GM18507 (cell line): ENCODE data around the gene KCNJ4.

ENCODE experiments used
- DNase-seq: peaks from one replicate; pipeline ENCODE4 v3.0.0; 2011; ENCODE audit warnings: low read depth; ENCODE audit not compliant: insufficient read length; ENCODE audit errors: extremely low spot score
- FAIRE-seq: peaks from 2 replicates; lab custom pipeline; 2011; peaks lifted over from hg19 to GRCh38; lab: Jason Lieb, UNC

The KCNJ4 gene

GRCh38 chr22:38454353-38455075 lies 485 bp downstream of the KCNJ4 start:
- FAIRE-seq (no peak), DNase-seq (no peak)

- DNase-seq (no peak), FAIRE-seq (no peak)
Measured at GRCh38 chr22:38453996-38454352, 1.0 kb downstream of the KCNJ4 start.

- DNase-seq (no peak), FAIRE-seq (no peak)
Measured at GRCh38 chr22:38453066-38453672, 1.8 kb downstream of the KCNJ4 start.

- FAIRE-seq (no peak), DNase-seq (no peak)
Measured at GRCh38 chr22:38452373-38453065, 2.5 kb downstream of the KCNJ4 start.

GRCh38 chr22:38451864-38452263 lies 3.1 kb downstream of the KCNJ4 start:
- FAIRE-seq, result no peak
- no peak for DNase-seq

- no peak for FAIRE-seq
- DNase-seq, result no peak
Measured at GRCh38 chr22:38451404-38451803, 3.6 kb downstream of the KCNJ4 start.

GRCh38 chr22:38450234-38450797 lies 4.7 kb downstream of the KCNJ4 start:
- DNase-seq (no peak), FAIRE-seq (no peak)

DNA sequence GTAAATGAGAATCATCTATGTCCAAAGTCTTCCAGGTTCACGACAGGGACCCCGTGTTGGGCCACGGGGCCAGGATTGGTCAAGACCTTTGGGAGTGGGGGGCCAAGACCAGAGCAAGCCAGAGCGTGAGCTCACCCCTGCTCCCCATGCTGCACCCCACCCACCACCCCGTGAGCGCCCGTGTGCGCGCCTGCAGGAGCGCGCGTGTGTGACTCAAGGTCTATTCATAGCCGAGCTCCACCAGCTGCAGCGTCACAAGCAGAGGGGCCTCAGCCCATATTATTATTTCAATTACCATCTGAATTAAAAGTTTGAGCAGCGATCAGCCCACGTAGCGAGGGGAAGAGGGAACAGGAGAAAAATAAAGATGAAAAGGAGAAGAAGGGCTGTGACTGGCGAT lies 5.2 kb downstream of the KCNJ4 start:
- FAIRE-seq (no peak), DNase-seq (no peak)

GRCh38 chr22:38448945-38449745 lies 5.9 kb downstream of the KCNJ4 start:
- FAIRE-seq (no peak), DNase-seq (no peak)

DNA sequence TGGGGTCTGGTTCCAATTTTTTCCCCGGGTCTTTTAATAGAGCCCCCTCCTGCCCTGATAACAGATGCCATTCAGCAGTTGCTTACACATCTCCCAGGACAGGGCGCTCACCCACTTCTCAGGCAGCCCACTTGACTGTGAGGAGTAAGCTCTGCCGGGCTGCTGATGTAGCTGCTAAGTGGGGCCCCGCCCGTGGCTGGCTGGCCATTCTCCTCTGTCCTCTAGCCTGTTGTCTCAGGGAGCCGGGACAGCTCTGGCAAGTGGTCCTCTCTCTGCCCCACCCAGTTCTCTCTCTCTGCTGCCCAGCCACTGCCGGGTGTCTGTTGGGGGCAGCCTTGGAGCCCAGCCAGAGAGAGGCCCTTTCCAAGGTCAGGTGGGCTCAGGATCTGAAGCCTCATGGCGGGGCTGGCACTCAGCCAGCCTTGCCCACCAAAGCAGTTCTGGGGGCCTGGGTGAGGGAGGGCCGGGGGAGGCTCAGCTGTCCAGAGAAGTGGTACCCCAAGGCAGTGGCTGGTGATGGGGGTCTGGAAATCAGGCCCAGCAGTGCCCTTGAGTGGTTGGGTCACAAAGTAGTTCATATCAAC lies 8.9 kb downstream of the KCNJ4 start:
- DNase-seq (no peak), FAIRE-seq (no peak)

- no peak for FAIRE-seq
Measured at GRCh38 chr22:38444783-38445182, 10.2 kb downstream of the KCNJ4 start.

GRCh38 chr22:38443628-38444521 lies 11.1 kb downstream of the KCNJ4 start:
- FAIRE-seq, result no peak
- DNase-seq, result no peak

More at GRCh38 chr22:38444783-38445182, 10.2 kb downstream of the KCNJ4 start:
- no peak for DNase-seq

DNA sequence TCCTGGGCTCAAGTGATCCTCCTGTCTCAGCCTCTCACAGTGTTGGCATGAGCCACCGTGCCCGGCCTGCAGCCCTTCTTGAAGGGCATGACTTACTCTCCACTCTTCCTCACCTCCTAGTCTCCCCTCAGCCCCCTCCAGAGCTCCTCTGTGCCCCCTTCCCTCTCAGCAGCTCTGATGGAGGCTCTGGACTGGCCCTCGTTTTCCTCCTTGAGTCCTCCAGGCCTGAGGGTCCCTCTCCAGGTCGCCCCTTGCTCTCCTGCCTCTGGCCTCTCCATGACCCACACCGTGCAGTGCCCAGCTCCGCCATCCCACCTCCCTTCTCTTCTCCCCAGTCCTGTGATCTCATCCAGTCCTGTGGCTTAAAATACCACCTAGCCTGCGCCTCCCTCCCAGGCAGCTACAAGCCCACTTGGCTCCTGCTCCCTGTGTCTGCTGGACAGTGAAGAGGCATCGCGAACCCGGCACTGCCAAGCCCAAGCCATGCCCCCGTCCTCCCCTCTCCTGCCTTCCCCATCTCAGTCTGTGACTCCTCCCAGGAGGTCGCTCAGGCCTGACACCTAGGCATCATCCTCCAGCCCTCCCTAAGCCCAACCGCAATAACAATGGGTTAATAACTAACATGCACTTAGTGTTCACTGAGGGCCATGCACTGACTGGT lies 11.9 kb downstream of the KCNJ4 start:
- no peak for DNase-seq
- no peak for FAIRE-seq

DNA sequence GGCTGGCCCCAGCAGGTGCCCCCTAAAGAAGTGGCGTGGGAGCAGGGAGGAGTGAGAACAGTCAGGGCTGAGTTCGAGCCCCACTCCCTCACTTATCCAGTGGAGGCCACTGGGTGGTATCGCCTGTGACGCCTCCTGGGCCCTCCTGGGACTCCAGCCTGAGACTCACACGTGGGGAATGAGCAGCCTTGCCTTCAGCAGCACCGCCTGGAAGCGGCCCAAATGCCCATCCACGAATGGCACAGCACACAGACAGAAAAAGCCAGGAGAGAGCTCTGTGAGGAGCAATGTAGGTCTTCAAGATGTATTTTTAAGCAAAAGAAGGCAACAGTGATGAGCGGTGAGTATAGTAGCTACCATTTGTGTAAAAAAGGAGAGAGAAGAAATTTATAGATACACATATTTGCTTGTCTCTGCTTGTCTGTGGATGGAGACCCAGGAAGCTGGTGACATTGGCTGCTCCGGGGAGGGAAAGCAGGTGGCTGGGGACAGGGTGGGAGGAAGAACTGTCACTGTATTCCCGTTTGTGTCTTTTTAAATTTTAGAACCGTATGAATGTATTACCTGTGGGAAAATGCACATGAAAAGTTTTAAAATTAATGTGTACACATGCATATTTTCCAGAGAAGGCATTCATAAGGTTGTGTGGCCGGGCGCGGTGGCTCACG lies 13.2 kb downstream of the KCNJ4 start:
- DNase-seq, result no peak
- no peak for FAIRE-seq

DNA sequence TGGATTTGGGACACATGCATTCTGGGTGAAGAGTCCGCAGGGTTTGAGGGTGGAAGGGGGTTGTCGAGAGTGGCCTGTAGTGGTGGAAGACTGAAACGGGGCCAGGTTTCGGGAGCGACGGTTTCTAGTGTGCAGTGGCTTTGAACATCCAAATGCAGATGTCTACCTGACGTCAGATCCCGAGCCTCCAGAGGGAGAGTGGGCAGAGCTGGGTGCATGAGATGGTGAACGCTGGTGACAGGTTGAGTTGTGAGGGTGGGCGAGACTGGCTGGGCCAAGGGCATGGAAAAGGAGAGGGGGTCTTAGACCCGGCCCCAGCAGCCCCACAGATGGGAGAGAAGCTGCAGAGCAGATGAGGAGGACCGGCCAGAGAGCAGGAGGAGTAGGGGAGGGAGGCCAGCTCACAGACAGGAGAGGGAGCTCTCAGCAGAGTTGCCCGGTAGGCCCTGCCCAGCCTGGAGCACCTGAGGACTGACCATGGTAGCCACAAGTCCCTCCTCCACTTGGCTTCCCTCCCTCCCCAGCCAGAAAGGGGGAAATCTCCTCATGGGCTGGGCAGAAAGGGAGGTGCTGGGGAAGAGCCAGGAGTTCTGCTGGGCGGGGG lies 14.2 kb downstream of the KCNJ4 start:
- DNase-seq (no peak), FAIRE-seq (no peak)

GRCh38 chr22:38437416-38437815 lies 17.6 kb downstream of the KCNJ4 start:
- FAIRE-seq (no peak), DNase-seq (no peak)
